ENCODE data around the gene HDHD3. TPM values are rescaled to one million over a fixed set of nuclear protein-coding genes. Genes with fewer than 3 reads are reported as not detected.
"Not testable (repeated sequence)": the region's sequence is repeated elsewhere in the genome, so short reads cannot be mapped to it uniquely, and the experiment has no call there.

The HDHD3 gene, protein sequence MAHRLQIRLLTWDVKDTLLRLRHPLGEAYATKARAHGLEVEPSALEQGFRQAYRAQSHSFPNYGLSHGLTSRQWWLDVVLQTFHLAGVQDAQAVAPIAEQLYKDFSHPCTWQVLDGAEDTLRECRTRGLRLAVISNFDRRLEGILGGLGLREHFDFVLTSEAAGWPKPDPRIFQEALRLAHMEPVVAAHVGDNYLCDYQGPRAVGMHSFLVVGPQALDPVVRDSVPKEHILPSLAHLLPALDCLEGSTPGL
- total RNA-seq = 100 to 1,000 TPM; 143 to 156 TPM
- long read RNA-seq, transcript HDHD3-203 (3 exons, 913 nt) = minor isoform, 35 of 186 reads
- long read RNA-seq, transcript HDHD3-202 (3 exons, 1,497 nt) = major isoform, 100 of 186 reads
- long read RNA-seq, transcript HDHD3-201 (2 exons, 1,834 nt) = minor isoform, 25 of 186 reads
- long read RNA-seq, partial matches to known transcripts = 11 of 186 reads
- long read RNA-seq, other reads (novel, unspliced or antisense) = 15 of 186 reads

DNA sequence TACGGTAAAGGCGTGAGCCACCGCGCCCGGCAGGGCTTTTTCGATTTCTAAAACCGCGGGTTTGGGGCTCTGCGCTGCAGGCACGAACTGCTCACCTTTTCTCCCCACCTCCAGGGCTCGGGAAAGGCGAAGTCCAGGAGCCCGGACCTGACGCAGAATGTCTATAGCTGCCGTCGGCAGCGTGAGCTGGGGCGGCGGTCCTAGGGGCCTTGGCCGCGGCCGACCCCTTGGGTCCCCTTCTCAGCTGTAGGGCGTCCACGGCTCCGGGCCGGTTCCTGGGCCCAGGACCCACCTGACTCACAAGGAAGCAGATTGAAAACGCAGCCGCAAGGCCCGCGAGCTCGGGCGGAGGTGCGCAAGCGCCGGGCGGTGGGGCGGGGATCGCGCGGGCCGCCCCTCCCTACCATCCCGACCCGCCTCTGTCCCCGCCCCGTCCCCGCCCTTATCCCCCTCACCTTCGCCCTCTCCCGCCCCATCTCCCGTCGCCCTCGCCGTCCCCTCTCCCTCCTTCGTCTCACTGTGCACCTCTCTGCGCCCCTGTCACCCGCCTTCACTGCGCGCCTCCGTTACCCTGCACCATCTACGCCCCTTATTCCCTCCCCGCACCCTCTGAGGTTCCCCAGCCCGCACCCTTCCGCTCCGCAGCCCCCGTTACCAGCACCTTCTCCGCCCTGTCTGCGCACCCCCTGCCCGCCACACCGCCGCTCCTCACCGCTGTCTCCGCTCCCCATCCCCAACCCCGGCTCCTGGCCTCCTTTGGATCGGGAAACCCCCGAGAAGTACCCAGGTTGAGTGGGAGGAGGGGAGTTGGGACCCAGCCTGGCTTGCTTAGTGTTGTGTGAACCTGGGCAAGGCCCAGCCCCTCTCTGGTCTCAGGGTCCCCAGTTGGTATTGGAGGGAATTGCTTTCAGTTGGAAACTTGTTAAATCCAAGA is at the start of gene HDHD3:
Gene HDHD3, minus strand, starts transcription at position 353 of the 934 bp plus-strand sequence. CDS start 2,632 bp downstream, outside the sequence.
- DNase-seq = peak; percentile 89
- ATAC-seq = peak; percentile 71
- intact Hi-C loops (cut with DNase I, micrococcal nuclease) = no loop called here

DNA sequence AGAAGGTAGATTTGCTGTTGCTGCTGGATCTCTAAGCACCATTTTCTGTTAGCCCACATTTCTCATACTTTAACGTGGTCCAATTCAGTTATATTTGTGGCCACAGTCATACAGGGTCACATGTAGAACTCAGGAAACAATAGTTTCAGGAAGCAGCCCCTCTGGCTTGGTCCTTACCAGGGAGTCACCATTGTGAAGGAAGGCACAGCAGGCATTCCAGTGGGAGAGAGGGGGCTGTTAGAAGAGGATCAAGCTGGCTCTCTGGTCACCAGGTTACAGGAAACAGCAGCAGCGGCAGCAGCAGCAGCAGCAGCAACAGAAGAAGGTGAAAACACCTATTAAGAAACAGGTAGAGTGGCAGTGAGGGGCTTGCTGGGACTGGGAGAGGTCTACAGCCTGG is 48.3 kb upstream of the HDHD3 start:
- no peak for DNase-seq
- intact Hi-C loops (cut with DNase I, micrococcal nuclease) = no loop called here

DNA sequence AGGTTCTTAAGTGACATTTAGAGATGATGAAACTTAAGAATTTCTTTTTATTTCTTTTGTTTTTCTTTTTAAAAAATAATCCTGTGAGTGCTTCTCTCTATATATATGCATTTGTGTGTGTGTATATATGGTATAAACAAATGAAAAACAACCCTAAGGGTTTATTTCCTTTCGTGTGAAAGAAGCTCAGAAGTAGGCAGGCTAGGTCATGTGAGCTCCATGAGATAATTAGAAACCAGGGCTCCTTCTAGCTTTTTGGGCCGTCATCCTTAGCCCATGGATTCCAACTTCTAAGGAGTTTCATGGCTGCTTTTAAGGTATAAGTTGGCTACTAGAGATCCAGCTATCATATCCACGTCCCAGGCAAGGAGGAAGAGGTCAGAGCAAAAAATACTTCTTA is 44.9 kb upstream of the HDHD3 start:
- intact Hi-C loops (cut with DNase I, micrococcal nuclease) = no loop called here
- no peak for ATAC-seq

More for the DNA sequence above, 48.3 kb upstream of the HDHD3 start:
- ATAC-seq = no peak

DNA sequence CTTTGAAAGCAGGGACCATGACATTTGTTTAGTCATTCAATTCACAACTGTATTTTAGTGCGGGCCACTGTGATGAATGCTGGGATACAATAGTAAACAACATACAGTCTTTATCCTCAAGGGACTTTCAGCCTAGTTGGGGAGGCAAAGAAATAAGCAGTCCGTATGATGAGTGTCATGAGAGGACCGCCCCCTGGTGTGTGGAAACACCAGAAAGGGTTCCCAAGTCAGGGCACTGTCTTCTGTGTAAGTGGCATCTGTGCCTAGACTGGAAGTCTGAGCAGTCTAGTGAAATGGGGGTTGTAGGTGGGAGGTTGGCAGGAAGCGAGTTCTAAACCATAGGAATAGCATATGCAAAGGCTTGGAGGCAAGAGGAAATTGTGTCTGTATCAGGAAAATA is 40.6 kb upstream of the HDHD3 start:
- DNase-seq = no peak
- intact Hi-C loops (cut with DNase I, micrococcal nuclease) = no loop called here
- ATAC-seq = no peak

More for the DNA sequence above, 44.9 kb upstream of the HDHD3 start:
- DNase-seq = no peak

DNA sequence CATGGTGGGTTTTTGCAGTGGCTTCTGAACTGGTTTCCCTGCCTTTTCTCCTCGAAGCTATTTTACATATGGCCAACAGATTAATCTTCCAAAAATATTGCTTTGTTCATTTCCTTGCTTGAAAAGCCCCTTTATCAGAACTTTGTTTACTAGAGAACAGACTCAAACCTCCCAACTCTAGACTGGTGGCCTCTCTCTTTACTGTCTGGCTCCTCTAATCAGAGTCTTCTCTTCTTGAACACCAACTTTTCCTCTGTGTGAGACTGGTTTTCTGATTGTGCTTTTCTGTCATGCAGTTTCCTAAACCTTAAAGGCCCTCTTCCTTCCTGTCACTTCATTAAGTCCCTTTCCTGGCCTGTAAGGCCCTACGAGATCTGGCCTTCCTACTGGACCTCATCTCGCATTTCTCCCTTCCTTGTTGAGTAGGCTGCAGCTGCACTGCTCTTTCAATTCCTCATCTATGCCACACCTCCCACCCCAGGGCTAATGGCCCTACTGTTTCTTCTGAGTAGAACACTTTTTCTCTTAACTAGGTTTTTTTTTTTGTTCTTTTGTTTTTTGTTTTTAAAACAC is 39.4 kb upstream of the HDHD3 start:
- DNase-seq (no peak), ATAC-seq (no peak)
- intact Hi-C loops (cut with DNase I, micrococcal nuclease) = no loop called here

DNA sequence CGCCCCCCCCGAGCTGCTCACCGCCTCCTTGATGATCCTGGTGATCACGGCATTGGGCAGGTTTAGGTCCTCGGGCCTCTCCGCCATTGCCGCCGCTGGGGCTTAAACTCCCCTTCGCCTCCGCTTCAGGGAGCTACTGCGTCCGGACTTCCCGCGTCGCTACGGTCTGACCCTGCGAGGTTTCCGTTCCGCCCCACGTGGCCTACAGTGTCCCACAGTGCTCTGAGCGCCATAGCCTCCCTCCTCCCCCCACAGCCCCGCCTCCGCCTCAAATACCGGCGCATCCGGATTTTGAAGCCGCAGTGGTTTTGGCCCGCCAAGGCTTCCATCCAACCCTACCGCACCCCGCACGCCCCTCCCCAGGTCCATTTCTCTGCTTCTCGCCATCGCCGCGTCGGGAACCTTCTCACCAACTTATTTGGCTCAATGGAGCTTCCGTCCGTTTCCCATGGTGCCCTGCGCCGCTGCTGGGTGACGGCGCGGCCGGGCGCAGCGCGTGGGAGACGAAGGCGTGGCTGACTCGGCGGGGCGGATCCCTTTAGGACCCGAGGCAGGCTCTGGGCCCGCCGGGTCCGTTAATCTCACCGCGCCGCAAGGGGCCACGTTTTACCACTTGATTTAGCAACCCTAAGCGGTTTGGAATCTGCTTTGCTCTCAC is 33.5 kb upstream of the HDHD3 start, which contains the start of the genes C9orf43 and POLE3:
Gene C9orf43, plus strand, starts transcription at position 541 of the 658 bp plus-strand sequence. CDS start 2,747 bp downstream, outside the sequence.
Gene POLE3, minus strand, starts transcription at position 469 of the 658 bp plus-strand sequence. Its CDS starts 382 bp downstream, at position 87.
- ATAC-seq (peak; percentile 95), DNase-seq (peak; percentile 94 to 97)
- intact Hi-C loops (cut with DNase I, micrococcal nuclease) = no loop called here

DNA sequence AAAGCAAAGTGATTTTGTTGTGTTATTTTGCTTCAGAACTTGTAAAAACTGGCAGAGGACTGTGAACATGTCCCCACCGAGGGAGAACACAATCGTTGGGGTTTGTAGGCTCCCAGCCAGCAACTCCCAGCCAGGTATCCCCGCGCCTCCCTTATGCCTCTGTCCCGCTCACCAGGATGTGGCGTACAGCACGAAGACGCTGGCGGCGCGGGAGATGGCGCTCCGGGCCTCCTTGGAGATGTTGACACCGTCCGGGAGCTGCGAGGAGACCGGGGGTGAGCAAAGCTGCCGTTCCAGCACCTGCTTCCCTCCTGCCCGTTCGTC is 33.1 kb upstream of the HDHD3 start:
- intact Hi-C loops (cut with DNase I, micrococcal nuclease) = no loop called here
- DNase-seq (no peak), ATAC-seq (peak; percentile 24)

DNA sequence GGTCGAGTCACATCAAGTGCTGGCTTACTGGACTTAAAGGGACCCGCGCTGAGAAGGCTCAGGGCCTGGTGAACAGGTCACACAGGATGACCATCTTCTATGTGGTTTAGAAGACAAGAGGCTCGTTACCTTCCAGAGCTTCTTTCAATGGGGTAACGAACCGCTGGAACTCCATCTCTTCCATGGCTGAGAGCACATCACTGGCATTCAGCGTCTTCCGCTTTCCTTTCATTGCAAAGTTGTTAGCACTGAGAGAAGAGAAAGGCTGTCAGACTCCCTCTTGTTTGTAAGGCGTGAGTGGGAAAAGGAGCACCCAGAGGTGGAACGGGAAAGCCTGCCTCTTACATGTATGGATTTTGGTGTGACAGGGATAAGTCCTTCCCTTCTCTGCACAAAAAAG is 32.7 kb upstream of the HDHD3 start:
- ATAC-seq (no peak), DNase-seq (no peak)
- intact Hi-C loops (cut with DNase I, micrococcal nuclease) = no loop called here

DNA sequence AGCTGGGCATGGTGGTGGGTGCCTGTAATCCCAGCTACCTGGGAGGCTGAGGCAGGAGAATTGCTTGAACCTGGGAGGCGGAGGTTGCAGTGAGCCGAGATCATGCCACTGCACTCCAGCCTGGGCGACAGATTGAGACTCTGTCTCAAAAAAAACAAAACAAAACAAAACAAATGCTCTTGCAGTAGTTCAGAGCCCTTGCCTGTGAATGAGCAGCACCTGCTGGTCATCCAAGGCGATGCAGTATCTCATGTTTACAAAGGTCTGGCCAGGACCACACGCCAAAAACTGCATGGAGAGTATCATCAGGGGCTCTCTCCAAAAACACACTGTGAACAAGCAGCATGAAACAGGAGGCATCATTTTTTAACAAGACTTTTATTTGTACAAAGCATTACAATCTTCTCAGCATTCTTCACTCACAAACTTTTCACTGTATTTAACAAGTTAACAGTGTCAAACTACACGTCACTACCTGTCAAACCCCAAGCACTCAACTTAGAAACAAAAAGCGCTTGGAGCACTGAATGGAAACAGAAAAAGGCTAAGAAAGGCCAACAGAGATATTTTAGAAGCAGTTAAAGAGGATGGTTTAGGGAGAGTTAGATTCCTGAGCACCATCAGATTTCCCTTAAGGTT is 30.2 kb upstream of the HDHD3 start:
- intact Hi-C loops (cut with DNase I, micrococcal nuclease) = loop anchor here in 1 of 2 donors (1.0 kb wide), 1 partner anchor 98 kb away; no protein-coding TSS in a partner anchor
- ATAC-seq = peak; percentile 27
- DNase-seq = peak; percentile 57 to 74

DNA sequence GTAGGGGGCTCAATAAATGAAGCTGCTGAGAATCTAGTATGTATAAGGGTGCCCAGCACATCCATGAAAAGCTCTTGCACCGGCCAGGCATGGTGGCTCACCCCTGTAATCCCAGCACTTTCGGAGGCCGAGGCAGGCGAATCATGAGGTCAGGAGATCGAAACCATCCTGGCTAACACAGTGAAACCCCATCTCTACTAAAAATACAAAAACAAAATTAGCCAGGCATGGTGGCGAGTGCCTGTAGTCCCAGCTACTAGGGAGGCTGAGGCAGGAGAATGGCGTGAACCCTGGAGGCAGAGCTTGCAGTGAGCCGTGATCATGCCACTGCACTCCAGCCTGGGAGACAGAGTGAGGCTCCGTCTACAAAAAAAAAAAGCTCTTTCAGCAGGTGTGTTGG is 29.6 kb upstream of the HDHD3 start:
- ATAC-seq; DNase-seq; intact Hi-C loops (cut with DNase I, micrococcal nuclease): not testable (repeated sequence)

DNA sequence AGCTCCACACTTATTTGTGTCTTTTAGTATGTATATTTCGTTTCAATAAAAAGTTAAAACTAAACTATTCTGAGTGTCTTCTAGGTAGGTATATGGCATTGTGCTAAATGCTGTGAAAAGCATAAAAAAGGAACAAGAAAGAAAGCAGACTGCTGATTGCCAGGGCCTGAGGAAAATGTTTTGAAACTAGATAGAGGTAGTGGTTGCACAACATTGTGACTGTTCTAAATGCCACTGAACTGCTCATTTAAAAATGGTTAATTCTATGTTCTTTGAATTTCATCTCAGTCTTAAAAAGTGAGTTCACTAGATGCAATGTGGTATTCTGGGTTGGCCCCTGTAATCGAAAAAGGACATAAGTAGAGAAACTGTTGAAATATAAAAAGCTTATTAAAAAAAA is 26.9 kb upstream of the HDHD3 start:
- ATAC-seq (no peak), DNase-seq (no peak)
- intact Hi-C loops (cut with DNase I, micrococcal nuclease) = no loop called here

DNA sequence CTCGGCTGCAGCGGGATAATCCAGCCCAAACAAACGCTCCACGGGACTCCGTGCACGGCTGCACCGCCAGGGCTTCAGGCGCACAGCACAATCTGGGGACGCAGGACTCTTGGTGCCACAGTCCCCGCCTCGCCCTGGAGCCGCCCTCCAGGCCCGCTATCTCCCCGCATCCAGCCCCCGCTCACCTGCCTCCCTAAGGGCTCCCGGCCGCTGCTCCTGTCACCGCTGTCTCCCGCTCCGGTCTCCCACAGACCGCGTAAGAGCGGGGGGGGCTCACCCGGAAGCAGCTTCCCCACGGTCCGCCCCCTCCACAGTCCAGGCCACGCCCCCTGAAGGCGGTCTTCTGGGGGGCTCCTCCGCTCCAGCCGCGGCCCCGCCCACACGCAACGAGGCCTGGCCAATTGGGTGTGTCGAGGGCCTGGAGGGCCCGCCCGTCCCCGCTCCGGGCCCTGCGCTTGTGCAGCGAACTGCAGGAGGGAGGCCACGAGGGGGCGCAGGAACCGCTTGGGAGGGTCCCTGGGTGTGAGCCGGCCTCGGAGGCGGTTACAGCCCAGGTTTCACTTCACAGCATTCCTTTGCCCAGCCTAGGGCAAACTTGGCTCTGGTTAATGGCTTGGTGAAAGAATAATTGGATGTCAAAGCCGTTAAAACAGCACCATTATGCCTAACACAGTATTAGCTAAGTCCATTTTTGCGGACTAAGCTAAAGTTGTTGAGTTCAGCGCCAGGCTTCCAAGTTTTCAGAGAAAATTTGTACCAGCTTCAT is 24.4 kb upstream of the HDHD3 start, which contains the start of gene ALAD:
Gene ALAD, minus strand, starts transcription at position 258 of the 766 bp plus-strand sequence. CDS start 7,725 bp downstream, outside the sequence.
- DNase-seq (peak; percentile 99 to 100), ATAC-seq (peak; percentile 96)
- intact Hi-C loops (cut with DNase I, micrococcal nuclease) = no loop called here

DNA sequence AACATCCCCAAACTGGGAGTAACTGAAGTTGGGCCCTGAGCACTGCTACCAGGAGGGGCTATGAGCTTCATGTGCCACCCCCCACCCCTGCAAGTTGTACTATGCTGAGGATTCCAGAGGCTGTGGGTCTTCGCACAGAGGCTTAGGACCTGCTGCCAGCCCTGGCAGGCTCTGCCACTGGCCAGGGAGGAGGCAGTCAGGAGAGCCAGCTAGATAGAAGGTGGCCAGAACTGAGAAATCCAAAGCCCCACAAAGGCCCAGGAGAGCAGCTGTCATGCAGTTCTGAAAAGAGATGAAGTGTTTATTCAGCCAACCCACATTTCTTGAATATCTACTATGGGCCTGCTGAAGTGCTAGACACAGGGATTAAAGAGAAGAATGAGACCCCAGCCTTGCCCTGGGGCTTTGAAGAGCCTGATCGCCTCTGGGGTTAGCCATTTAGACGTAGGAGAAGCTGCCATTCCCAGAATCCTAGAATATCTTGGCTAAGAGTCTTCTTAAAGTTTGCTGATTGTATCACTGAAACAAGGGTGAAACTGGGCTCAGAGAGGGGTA is 22.9 kb upstream of the HDHD3 start:
- DNase-seq = no peak
- intact Hi-C loops (cut with DNase I, micrococcal nuclease) = no loop called here
- ATAC-seq = no peak

DNA sequence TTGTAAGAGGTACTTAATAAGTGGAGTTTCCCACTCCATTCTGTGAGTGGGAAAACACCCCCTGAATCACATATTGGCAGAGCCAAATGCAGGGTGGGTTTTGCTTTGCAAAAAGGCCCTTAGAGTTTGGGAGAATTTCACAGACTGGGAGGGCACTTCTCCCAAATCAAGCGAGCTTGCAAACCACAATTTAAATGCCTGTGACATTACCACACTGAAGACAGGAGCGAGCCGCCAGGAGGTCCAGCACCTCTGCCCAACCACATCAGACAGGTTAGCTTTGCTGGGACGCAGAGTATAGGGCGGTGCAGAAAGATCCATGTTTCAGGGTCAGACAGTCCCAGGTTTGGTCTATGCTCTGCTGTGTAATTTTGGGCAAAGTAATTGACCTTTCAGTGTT is 22.0 kb upstream of the HDHD3 start:
- intact Hi-C loops (cut with DNase I, micrococcal nuclease) = no loop called here

DNA sequence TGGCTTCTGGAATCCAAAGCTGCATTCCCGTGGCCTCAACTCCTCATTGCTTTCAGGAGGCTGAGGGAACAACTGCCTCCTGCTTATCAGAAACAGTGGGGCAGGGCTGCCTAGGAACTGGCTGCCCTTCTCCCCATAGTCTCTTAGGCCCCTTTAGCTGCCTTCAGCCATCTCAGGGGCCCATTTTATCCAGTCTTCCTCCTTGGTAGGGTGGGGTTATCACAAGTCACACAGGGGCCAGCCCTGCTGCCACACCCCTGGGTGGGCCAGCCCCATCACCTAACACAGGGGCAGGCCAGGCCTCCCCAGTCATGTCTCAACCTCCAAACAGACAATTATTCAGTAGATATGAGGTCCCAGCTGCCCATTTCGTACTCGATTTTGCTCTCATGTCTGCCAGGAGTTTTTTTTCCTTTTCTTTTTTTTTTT is 20.4 kb upstream of the HDHD3 start:
- intact Hi-C loops (cut with DNase I, micrococcal nuclease) = no loop called here
- DNase-seq (no peak), ATAC-seq (peak; percentile 17)

More for the DNA sequence above, 22.0 kb upstream of the HDHD3 start:
- ATAC-seq = no peak
- DNase-seq = no peak

DNA sequence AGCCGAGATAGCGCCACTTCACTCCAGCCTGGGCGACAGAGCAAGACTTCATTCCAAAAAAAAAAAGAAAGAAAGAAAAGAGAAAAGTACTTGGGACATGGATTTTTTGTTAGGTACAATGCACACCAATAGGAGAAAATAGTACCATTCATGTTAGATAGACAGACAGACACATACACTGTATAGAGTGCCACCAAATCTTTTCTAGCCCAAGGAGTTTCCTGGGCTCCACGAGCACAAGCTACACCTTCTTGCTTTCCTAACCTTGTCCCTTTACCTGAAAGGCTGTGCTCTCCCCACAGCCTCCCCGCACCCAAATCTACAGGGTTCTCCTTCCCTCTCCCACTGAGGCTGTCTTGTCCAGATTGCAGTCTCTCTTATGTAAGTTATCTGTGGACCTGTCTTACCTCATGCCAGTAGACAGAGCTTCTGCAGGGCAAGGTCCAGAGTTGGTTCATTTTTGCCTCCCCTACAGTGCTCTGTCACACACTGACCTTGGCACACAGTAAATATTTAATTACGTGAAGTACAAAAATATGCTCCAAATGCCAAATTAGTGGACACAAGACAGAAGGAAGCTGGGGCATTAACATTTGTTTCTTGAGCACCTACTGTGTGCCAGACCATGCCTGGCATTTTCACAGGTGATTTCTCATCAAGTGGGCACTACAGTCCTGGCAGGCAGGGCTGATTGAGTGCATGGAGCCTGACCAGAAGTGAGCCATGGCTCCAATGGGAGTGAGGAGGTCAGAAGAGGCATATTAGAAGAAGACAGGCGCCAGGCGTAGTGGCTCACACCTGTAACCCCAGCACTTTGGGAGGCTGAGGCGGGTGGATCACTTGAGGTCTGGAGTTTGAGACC is 18.4 kb upstream of the HDHD3 start:
- ATAC-seq (peak; percentile 73), DNase-seq (peak in 1 of 2 donors; percentile 24)
- intact Hi-C loops (cut with DNase I, micrococcal nuclease) = no loop called here
